ENCODE results near the gene MFF. TPM values are rescaled to one million over a fixed set of nuclear protein-coding genes. Genes with fewer than 3 reads are reported as not detected.

Gene MFF
- total RNA-seq, 3 donors from 2014 or later, result 56.1 to 59.0 (median 58.4) TPM

DNA sequence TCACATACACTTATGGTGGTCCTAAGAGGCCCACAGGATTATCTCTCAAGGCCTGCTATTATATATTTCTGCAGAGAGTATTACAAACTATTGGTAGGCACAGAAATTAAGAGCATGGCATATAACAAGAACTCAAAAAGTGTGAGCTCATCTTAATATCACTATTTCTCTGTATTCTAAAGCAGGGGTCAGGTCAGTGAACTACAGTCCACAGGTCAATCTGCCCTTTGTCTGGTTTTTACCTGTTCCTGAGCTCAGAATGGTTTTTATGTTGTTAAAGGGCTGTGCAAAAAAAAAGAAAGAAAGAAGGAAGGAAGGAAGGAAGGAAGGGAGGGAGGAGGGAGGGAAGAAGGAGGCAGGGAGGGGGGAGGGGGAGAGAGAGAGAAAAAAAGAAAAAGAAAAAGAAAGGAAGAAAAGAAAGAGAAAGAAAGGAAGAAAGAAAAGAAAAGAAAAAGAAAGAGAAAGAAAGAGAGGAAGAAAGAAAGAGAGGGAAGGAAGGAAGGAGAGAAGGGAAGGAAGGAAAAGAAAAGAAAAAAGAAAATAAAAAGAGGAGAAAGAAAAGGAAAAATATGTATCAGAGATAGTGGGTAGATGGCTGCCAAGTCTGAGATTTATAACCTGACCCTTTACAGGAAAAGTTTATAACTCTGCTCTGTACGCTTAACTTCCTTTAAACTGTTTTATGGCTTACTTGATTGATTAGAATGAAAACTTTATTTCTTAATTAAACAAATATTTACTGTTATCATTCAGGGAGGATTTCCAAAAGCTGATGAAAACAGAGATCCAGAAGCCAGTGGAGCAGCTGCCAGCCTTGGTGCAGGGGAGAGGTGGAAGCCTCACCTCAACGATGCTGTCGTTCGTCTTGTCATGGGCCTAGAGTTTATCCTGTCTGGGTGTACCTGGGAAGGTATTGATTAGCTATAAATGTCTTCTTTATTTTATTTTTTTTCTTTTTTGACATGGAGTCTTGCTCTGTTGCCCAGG is 73.9 kb downstream of the MFF start:
- Mint-ChIP-seq H3K36me3 (ENCODE audit: insufficient read depth) (no peaks in the 10 kb centered on the region), H3K27me3 (ENCODE audit: low read depth) (peaks cover 2% of the 10 kb centered on the region), H3K4me1 (ENCODE audit: low read depth) (peaks cover 9% of the 10 kb centered on the region), H3K9me3 (no peaks in the 10 kb centered on the region), H3K4me3 (no peak overlapping the region)
- no peak for DNase-seq
- no peak for ATAC-seq

GRCh38 chr2:227401550-227401949 is 76.5 kb downstream of the MFF start:
- ATAC-seq (no peak), DNase-seq (no peak)
- Mint-ChIP-seq H3K9me3 (no peaks in the 10 kb centered on the region), H3K4me3 (no peak overlapping the region), H3K27me3 (ENCODE audit: low read depth) (peaks cover 2% of the 10 kb centered on the region), H3K36me3 (ENCODE audit: insufficient read depth) (no peaks in the 10 kb centered on the region), H3K4me1 (ENCODE audit: low read depth) (peaks cover 26% of the 10 kb centered on the region)

- H3K9me3 Mint-ChIP-seq, result no peaks in the 10 kb centered on the region
- peaks cover 30% of the 10 kb centered on the region for H3K4me1 Mint-ChIP-seq (ENCODE audit: low read depth)
- ATAC-seq, result no peak
- no peaks in the 10 kb centered on the region for H3K36me3 Mint-ChIP-seq (ENCODE audit: insufficient read depth)
- peaks cover 2% of the 10 kb centered on the region for H3K27me3 Mint-ChIP-seq (ENCODE audit: low read depth)
- H3K4me3 Mint-ChIP-seq, result no peak overlapping the region
- DNase-seq, result no peak
These were observed 77.3 kb downstream of the MFF start for GRCh38 chr2:227402321-227402720.

GRCh38 chr2:227402959-227403358 is 77.9 kb downstream of the MFF start:
- Mint-ChIP-seq H3K4me3 (no peak overlapping the region), H3K27me3 (ENCODE audit: low read depth) (peaks cover 2% of the 10 kb centered on the region), H3K4me1 (ENCODE audit: low read depth) (peaks cover 28% of the 10 kb centered on the region), H3K36me3 (ENCODE audit: insufficient read depth) (no peaks in the 10 kb centered on the region), H3K9me3 (no peaks in the 10 kb centered on the region)
- DNase-seq (no peak), ATAC-seq (peak; percentile 41 to 64)

GRCh38 chr2:227404585-227405271 is 79.7 kb downstream of the MFF start:
- Mint-ChIP-seq H3K36me3 (ENCODE audit: insufficient read depth) (no peaks in the 10 kb centered on the region), H3K4me1 (ENCODE audit: low read depth) (peaks cover 30% of the 10 kb centered on the region), H3K4me3 (no peak overlapping the region), H3K9me3 (no peaks in the 10 kb centered on the region), H3K27me3 (ENCODE audit: low read depth) (peaks cover 2% of the 10 kb centered on the region)
- DNase-seq, result no peak
- ATAC-seq, result no peak

DNA sequence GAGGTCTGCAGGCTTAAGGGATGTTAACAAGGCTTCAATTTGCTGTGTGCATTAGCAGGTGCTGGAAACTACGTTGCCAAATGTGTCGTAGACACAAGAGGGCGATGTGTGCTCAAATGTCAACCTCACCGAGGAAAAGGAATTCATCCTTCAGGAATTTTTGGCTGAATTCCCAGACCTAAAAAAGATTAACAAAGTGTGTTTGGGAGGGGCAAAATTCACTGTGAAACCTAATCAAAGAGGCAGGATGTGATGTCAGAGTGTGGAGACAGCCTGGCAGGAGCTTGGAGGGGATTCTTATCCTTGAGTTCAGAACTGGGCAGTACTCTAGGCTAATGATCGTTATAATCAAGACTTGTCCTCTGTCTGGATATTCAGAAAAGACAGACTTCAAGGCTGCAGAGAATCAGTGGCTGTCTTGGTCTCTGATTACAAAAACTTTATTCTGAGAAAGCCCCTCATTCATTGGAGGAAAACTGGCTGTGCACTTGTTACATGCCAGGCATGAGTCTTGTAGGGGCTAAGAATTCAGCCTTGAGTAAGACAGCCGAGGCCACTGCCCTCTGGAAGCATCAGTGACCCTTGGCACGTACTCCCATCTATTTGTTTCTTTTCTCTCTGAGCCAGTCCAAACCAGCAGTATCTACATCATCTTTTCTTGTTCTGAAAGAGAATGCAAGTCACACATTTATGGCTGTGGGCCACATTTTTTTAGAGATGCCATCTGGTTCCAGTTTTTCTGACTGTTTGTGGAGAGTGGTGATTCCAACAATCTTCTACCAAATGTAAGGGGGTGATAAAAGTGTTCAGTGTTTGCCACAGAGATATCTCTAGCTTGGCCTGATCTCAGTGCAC is 81.4 kb downstream of the MFF start:
- ATAC-seq, result no peak
- H3K27me3 Mint-ChIP-seq (ENCODE audit: low read depth), result peaks cover under 1% of the 10 kb centered on the region
- H3K4me3 Mint-ChIP-seq, result no peak overlapping the region
- DNase-seq, result no peak
- H3K36me3 Mint-ChIP-seq (ENCODE audit: insufficient read depth), result no peaks in the 10 kb centered on the region
- H3K9me3 Mint-ChIP-seq, result no peaks in the 10 kb centered on the region
- H3K4me1 Mint-ChIP-seq (ENCODE audit: low read depth), result peaks cover 42% of the 10 kb centered on the region

Other genes with a start within 250 kb of the MFF start
- under 1 TPM in 1 of 3 donors, not detected in 2; 0.14 TPM for gene COL4A4, start 161.0 kb upstream of the MFF start, total RNA-seq
- under 1 TPM in 1 of 3 donors, not detected in 2; 0.16 TPM for gene COL4A3, start 160.6 kb upstream of the MFF start, total RNA-seq
- gene TM4SF20, start 54.1 kb downstream of the MFF start, total RNA-seq, result under 1 TPM in 1 of 3 donors, not detected in 2; 0.30 TPM
- not detected for gene SCYGR1, start 62.7 kb downstream of the MFF start, total RNA-seq
- 100 to 1,000 TPM; 200 to 228 (median 213) TPM for gene AGFG1, start 146.9 kb downstream of the MFF start, total RNA-seq